ENCODE results near the gene RRBP1. TPM values are rescaled to one million over a fixed set of nuclear protein-coding genes. Genes with fewer than 3 reads are reported as not detected.

Gene RRBP1
- polyA plus RNA-seq, 1 donor, result 175 TPM

GRCh38 chr20:17629025-17629424 is 53.0 kb downstream of the RRBP1 start:
- no peaks in the 10 kb centered on the region for H3K27me3 ChIP-seq (ENCODE audit: control insufficient read depth, insufficient read depth, low read length)
- H3K36me3 ChIP-seq (ENCODE audit: control insufficient read depth, insufficient read depth, low read length), result peaks cover 99% of the 10 kb centered on the region
- no peak for DNase-seq
- H3K4me1 ChIP-seq (ENCODE audit: control insufficient read depth, insufficient read depth, low read length), result peaks cover 38% of the 10 kb centered on the region
- no peaks in the 10 kb centered on the region for H3K9me3 ChIP-seq (ENCODE audit: control insufficient read depth, low read depth, low read length)
- no peak overlapping the region for H3K4me3 ChIP-seq (ENCODE audit: low read length)
- H3K27ac ChIP-seq (ENCODE audit: low read length), result no peak overlapping the region
- WGBS (ENCODE audit: insufficient coverage, low lambda C conversion rate), result no CpG with 5 or more reads among the region's 8 CpGs

GRCh38 chr20:17628101-17628841 is 53.8 kb downstream of the RRBP1 start:
- no CpG with 5 or more reads among the region's 18 CpGs for WGBS (ENCODE audit: insufficient coverage, low lambda C conversion rate)
- peaks cover 38% of the 10 kb centered on the region for H3K4me1 ChIP-seq (ENCODE audit: control insufficient read depth, insufficient read depth, low read length)

GRCh38 chr20:17627101-17627955 is 54.7 kb downstream of the RRBP1 start:
- Histone ChIP-seq H3K27ac (ENCODE audit: low read length) (peak overlapping the region; percentile 53), H3K4me3 (ENCODE audit: low read length) (no peak overlapping the region), H3K27me3 (ENCODE audit: control insufficient read depth, insufficient read depth, low read length) (no peaks in the 10 kb centered on the region), H3K36me3 (ENCODE audit: control insufficient read depth, insufficient read depth, low read length) (peaks cover 99% of the 10 kb centered on the region), H3K4me1 (ENCODE audit: control insufficient read depth, insufficient read depth, low read length) (peaks cover 33% of the 10 kb centered on the region), H3K9me3 (ENCODE audit: control insufficient read depth, low read depth, low read length) (no peaks in the 10 kb centered on the region)
- DNase-seq, result no peak
- no CpG with 5 or more reads among the region's 27 CpGs for WGBS (ENCODE audit: insufficient coverage, low lambda C conversion rate)

More at GRCh38 chr20:17628101-17628841, 53.8 kb downstream of the RRBP1 start:
- Histone ChIP-seq H3K4me3 (ENCODE audit: low read length) (no peak overlapping the region), H3K9me3 (ENCODE audit: control insufficient read depth, low read depth, low read length) (no peaks in the 10 kb centered on the region), H3K36me3 (ENCODE audit: control insufficient read depth, insufficient read depth, low read length) (peaks cover 99% of the 10 kb centered on the region), H3K27me3 (ENCODE audit: control insufficient read depth, insufficient read depth, low read length) (no peaks in the 10 kb centered on the region), H3K27ac (ENCODE audit: low read length) (no peak overlapping the region)
- no peak for DNase-seq

- no peaks in the 10 kb centered on the region for H3K27me3 ChIP-seq (ENCODE audit: control insufficient read depth, insufficient read depth, low read length)
- peaks cover 24% of the 10 kb centered on the region for H3K4me1 ChIP-seq (ENCODE audit: control insufficient read depth, insufficient read depth, low read length)
- no CpG with 5 or more reads among the region's 18 CpGs for WGBS (ENCODE audit: insufficient coverage, low lambda C conversion rate)
- H3K27ac ChIP-seq (ENCODE audit: low read length), result peak overlapping the region; percentile 53
- no peak overlapping the region for H3K4me3 ChIP-seq (ENCODE audit: low read length)
- H3K36me3 ChIP-seq (ENCODE audit: control insufficient read depth, insufficient read depth, low read length), result peaks cover 100% of the 10 kb centered on the region
- no peak for DNase-seq
- H3K9me3 ChIP-seq (ENCODE audit: control insufficient read depth, low read depth, low read length), result no peaks in the 10 kb centered on the region
Measured at GRCh38 chr20:17626217-17627007, 55.6 kb downstream of the RRBP1 start.

GRCh38 chr20:17625246-17626051 is 56.6 kb downstream of the RRBP1 start:
- Histone ChIP-seq H3K9me3 (ENCODE audit: control insufficient read depth, low read depth, low read length) (no peaks in the 10 kb centered on the region), H3K27ac (ENCODE audit: low read length) (no peak overlapping the region), H3K36me3 (ENCODE audit: control insufficient read depth, insufficient read depth, low read length) (peaks cover 100% of the 10 kb centered on the region), H3K4me1 (ENCODE audit: control insufficient read depth, insufficient read depth, low read length) (peaks cover 14% of the 10 kb centered on the region), H3K4me3 (ENCODE audit: low read length) (no peak overlapping the region), H3K27me3 (ENCODE audit: control insufficient read depth, insufficient read depth, low read length) (no peaks in the 10 kb centered on the region)
- no peak for DNase-seq
- WGBS (ENCODE audit: insufficient coverage, low lambda C conversion rate), result no CpG with 5 or more reads among the region's 27 CpGs

- H3K9me3 ChIP-seq (ENCODE audit: control insufficient read depth, low read depth, low read length), result no peaks in the 10 kb centered on the region
- H3K27ac ChIP-seq (ENCODE audit: low read length), result no peak overlapping the region
- no CpG with 5 or more reads among the region's 15 CpGs for WGBS (ENCODE audit: insufficient coverage, low lambda C conversion rate)
- peaks cover 100% of the 10 kb centered on the region for H3K36me3 ChIP-seq (ENCODE audit: control insufficient read depth, insufficient read depth, low read length)
- no peak overlapping the region for H3K4me3 ChIP-seq (ENCODE audit: low read length)
- H3K27me3 ChIP-seq (ENCODE audit: control insufficient read depth, insufficient read depth, low read length), result no peaks in the 10 kb centered on the region
- H3K4me1 ChIP-seq (ENCODE audit: control insufficient read depth, insufficient read depth, low read length), result peaks cover 13% of the 10 kb centered on the region
- no peak for DNase-seq
Measured at GRCh38 chr20:17624551-17625245, 57.3 kb downstream of the RRBP1 start.

GRCh38 chr20:17624070-17624469 is 58.0 kb downstream of the RRBP1 start:
- Histone ChIP-seq H3K27me3 (ENCODE audit: control insufficient read depth, insufficient read depth, low read length) (no peaks in the 10 kb centered on the region), H3K9me3 (ENCODE audit: control insufficient read depth, low read depth, low read length) (no peaks in the 10 kb centered on the region), H3K4me1 (ENCODE audit: control insufficient read depth, insufficient read depth, low read length) (peaks cover 13% of the 10 kb centered on the region), H3K36me3 (ENCODE audit: control insufficient read depth, insufficient read depth, low read length) (peaks cover 100% of the 10 kb centered on the region), H3K4me3 (ENCODE audit: low read length) (no peak overlapping the region), H3K27ac (ENCODE audit: low read length) (no peak overlapping the region)
- WGBS (ENCODE audit: insufficient coverage, low lambda C conversion rate), result 100% methylated on average over 3 of the region's 12 CpGs
- DNase-seq, result no peak

GRCh38 chr20:17622851-17623508 is 59.1 kb downstream of the RRBP1 start:
- H3K27me3 ChIP-seq (ENCODE audit: control insufficient read depth, insufficient read depth, low read length), result no peaks in the 10 kb centered on the region
- no peaks in the 10 kb centered on the region for H3K9me3 ChIP-seq (ENCODE audit: control insufficient read depth, low read depth, low read length)
- WGBS (ENCODE audit: insufficient coverage, low lambda C conversion rate), result no CpG with 5 or more reads among the region's 9 CpGs
- H3K4me1 ChIP-seq (ENCODE audit: control insufficient read depth, insufficient read depth, low read length), result peaks cover 13% of the 10 kb centered on the region
- H3K27ac ChIP-seq (ENCODE audit: low read length), result no peak overlapping the region
- H3K4me3 ChIP-seq (ENCODE audit: low read length), result no peak overlapping the region
- H3K36me3 ChIP-seq (ENCODE audit: control insufficient read depth, insufficient read depth, low read length), result peaks cover 100% of the 10 kb centered on the region
- DNase-seq, result no peak

Measured in large intestine (tissue), 3 donors.